Activated T-cell treated with anti-CD3 and anti-CD28 coated beads for 4 hours (primary cell): ENCODE results near the gene ICE1.
"Not testable (repeated sequence)": the region's sequence is repeated elsewhere in the genome, so short reads cannot be mapped to it uniquely, and the experiment has no call there.

ENCODE experiments used
- DNase-seq: peaks from one replicate; pipeline ENCODE4 v3.0.0-alpha.2; 2020

Gene ICE1

DNA sequence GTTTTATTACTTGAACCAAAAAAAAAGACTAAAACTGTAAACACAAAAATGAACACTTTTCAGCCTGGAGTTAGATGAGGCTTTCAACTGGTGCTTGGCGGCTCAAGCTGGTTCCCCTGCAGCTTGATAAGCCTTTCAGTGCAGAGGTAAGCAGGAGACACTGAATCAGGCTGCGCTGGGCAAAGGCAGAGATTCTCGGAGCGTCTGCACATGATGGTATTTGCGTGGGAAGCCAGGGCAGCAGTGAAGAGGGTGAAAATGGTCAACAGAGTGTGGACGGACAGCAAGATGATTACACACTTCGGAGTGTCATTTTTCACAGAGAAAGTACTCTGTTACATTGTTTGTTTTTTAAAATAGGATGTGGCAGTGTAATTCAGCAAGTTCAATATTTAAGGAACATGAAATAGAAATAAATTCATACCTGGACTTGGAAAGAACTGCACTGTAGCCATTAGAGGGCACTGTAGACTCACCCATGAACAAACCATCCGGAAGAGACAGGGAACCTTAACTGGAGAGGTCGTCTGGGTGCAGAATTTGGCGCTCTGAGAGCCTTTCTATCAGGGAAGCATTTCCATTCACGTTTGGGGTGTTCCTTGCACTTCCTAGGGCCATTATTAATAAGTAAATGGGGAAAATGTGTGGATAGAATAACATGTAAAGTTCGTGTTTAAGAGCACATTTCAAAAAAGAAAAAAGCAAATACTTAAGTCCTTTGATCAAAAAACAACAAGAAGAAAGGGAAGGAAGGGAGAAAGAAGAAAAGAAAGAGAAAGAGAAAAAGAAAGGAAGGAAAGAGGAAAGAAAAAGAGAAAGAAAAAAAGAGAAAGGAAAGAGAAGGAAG is 69.8 kb downstream of the ICE1 start:
- DNase-seq: no peak

DNA sequence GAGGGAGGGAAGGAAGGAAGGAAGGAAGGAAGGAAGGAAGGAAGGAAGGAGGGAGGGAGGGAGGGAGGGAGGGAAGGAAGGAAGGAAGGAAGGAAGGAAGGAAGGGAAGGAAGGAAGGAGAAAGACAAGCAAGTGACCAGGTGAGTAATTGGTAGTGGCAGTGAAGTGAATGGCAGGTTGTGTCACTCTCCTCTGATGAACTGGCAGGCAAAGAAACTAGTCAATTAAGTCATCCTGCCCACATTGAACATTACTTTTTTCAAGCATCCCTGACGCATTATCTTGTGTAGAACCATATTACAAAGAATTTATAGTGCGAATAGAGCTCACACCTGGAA is 70.4 kb downstream of the ICE1 start:
- not testable (repeated sequence) for DNase-seq

DNA sequence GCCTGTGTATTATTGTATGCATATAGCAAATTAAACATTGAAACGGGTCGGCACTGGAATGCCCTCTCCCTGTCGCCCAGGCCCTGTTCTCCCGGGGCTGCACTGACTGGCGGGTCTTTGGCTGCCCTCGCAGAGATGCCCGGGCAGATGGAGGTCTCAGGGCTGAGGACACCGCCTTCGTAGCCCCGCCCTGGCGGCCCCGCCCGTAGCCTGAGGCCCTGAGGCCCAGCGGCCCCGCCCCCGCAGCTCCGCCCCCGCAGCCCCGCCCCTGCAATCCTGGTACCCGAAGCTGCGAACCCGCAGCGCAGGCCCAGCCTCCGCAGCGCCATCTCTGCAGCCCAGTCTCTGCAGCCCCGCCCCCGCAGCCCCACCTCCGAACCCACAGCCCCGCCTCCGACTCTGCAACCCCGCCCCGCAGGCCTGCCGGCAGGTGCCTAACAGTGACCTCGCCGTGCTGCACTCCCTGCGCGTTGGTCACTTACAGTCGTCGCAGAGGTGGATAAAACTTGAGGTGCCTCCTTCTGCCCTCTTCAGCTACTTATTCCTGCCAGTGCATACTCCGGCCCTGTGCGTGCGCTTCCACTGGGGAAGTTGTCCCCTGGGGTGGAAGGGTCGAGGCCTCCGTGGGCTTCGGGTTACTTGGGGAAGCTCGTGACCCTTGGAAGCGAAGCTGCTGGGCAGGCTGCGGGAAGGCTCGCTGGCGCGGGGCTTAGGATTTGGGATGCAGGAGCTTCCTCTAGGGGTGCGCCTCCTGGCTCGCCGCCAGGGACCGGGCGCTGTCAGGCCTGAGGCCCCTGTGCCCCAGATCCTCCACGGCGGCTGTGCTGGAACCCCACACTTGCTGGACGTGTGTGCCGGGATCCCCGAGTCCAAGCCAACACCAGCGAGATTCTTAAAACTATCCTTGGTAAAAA is 72.3 kb downstream of the ICE1 start:
- peak; percentile 79 for DNase-seq

DNA sequence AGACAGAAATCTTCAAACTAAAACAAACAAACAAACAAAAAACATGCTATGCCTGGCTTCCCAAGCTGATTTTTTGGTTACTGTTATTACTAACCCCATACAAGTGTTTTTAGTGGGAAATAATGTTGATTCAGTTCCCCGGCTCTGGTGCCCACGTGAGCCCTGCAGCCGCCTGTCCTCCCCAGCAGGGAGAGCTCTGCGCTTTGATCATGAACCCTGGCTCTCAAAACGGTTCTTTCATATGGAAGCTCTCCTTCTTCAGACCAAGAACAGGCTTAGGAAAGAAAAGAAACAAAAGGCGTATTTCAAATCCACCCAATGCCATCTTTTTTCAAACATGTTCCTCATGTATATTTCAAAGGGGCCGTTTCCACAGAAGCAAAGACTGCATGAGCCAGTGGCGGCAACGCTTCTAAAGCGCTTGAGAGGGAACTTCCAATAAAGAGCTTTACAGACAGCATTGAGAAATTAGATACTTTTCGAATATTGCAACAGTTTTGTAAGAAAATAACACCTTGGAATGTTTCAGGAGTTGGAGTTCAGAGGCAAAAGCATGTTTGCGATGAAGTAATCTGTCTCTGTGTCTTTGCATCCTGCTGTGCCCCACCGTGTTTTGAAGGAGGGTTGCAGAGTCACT is 74.8 kb downstream of the ICE1 start:
- DNase-seq: no peak

DNA sequence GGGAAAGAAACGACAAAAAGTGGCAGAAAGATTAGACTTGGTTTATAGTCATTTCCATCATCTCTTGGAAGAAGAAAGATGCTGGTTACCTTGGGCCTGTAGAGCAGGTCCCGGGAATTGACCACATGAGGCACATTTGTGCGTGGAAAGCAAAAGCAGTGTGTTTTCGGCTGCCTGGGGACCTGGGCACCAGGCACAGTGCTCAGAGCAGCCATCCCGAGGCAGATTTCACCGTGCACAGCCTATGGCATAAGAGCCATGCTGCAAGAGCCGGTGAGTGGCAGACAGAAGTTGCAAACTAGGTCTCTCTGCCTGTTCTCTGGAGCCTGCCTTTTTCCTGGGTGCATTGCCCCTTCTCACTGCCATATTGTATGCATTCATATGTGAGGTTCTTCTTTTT is 77.0 kb downstream of the ICE1 start:
- DNase-seq: no peak

DNA sequence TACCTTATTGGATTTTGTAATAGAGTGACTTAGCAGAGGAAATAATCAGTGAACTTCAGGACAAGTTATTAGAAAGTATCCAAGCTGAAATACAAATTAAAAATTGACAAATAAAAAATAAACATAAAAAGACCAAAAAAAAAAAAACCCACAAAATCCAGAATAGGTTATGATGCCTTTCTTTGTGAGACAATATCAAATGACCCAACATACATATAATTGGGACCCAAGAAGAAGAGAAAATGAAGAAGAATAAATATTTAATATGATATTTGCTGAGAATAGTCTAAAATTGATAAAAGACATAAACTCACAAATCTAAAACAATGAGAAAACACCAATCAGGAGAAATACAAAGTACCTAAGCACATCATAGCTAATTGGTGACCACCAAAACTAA is 81.8 kb downstream of the ICE1 start:
- no peak for DNase-seq

DNA sequence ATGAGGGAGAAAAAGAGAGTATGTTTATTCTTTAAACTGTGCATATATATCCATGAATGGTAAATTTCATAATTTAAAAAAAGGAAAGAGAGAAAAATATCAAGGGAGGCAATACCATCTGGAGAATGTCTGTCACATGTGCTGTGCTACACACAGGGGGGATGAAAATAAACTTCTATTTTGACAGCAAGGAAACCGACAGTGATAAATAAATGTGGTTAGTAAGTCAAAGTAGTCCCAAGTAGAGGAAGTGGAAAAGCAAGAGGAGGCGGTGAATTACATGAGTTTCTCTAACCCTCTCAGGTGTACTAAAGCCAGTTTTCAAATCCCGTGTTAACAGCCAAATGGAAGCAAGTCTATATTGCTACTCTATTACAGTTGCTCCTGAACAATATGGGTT is 83.3 kb downstream of the ICE1 start:
- DNase-seq: no peak

DNA sequence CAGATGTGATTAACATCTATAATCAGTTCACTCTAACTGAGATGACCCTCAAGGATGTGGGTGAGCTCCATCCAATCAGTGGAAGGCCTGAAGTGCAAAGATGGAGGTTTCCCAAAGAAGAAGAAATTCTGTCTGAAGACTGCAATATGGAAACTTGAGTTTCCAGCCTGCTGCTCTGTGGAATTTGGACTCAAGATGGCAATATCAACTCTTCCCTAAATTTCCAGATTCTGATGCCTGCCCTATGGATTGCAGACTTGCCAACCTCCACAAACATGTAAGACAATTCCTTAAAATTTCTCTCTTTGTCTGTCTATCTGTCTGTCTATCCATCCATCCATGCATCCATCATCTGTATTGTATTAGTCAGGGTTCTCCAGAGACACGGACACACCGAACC is 85.9 kb downstream of the ICE1 start:
- DNase-seq: no peak

DNA sequence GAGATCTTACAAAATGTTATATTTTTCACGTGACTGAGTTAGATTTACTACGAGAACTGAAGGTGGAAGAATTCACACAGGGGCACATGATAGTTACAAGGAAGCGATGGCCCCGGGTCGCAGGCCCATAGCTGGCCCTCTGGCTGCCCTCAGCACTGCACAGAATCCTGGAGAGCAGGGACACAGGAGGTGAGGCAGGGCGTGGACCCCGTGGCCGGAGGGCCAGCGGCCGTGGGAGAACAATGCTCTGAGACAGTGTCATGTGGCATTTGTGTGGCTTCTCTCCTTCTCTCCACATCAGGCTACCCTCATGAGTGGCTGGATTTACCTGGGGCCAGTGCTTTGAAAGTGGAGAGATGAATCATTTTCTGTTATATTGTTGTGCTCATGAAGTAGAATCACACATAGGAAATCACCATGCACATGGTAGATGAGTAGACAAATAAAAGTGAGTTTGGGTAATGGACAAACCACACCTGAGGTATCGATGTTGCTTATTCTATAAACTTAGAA is 89.5 kb downstream of the ICE1 start:
- no peak for DNase-seq

DNA sequence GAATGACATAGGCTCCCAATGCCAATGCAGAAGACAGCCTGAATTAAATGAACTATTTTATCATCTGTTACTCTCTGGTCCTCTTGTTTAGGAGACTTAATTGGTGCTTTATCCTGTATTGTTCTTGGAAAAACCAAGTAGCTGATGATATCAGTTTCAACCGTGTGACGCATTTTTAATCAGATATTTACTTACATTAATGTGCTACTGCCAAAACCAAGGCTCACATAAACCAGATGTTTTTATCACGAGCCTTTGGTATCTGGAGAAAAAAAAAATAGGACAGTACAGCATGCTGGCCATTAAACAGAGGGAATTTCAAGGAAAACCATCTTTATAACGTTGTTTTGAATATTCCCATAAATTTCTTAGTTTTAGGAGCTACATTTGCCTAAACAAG is 90.1 kb downstream of the ICE1 start:
- DNase-seq: no peak

DNA sequence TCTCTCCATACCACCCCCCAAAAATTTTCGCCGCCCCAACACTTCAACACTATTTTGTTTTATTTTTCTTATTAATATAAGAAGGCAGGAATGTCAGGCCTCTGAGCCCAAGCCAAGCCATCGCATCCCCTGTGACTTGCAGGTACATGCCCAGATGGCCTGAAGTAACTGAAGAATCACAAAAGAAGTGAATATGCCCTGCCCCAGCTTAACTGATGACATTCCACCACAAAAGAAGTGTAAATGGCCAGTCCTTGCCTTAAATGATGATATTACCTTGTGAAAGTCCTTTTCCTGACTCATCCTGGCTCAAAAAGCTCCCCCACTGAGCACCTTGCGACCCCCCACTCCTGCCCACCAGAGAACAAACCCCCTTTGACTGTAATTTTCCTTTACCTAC is 98.1 kb downstream of the ICE1 start:
- not testable (repeated sequence) for DNase-seq

DNA sequence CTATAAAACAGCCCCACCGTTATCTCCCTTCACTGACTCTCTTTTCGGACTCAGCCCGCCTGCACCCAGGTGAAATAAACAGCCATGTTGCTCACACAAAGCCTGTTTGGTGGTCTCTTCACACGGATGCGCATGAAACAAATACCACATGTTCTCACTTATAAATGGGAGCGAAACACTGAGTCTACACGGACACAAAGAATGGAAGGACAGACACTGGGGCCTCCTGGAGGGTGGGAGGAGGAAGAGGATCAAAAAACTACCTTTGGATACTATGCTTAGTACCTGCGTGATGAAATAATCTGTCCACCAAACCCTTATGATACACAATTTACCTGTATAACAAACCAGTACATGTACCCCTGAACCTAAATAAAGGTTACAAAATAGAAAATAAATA is 98.6 kb downstream of the ICE1 start:
- no peak for DNase-seq

DNA sequence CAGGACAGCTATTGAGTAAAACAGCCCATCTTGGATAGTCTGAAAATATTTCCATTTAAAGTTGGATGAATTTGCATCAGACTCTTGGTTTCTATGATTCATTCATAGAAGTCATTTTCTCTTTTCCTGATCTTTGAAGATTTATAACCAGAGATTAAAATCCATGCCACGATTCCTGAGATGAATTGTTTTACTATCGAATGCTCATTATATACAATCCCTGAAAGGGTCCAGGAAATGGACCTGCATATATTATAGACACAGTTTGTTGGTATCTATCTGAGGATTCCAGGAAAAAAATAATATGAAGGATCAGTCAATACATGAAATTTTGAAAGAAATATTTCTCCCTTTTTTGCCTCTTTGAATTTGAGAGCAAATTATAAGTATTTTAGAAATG is 99.0 kb downstream of the ICE1 start:
- no peak for DNase-seq

DNA sequence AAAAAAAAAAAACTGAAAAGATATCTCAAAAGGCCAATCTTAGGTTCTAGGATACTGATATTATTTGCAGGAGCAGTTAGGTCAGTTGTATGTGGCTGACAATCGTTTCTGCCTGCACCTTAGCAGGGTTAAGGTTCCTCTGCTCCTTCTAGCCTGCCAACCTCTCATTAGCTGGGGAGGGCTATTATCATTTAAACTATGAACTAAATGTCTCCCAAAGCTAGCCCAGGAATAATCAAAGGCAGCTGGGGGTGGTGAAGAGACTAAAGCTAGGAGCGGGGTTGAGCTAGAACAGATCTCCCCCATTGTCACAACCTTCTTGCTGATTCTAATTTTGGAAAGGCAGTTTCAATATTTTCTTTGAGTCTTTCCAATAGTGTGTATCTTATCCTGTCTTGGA is 99.9 kb downstream of the ICE1 start:
- no peak for DNase-seq

DNA sequence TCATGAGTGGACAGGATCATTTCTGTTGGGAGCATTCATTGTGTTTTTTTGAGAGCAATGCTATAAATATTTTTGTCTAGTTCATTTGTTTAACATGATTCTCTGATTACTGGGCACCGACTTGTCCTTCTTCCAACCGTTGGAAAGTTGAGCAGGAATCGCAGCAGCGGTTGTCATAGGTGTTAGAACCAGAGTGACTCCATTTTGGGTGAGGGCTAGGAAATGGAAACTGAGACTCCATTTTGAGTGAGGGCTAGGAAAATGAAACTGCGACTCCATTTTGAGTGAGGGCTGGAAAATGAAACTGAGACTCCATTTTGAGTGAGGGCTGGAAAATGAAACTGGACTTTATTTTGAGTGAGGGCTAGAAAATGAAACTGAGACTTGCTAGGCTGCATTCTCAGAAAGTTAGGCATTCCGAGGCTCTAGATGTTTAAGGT is 100.6 kb downstream of the ICE1 start:
- DNase-seq: peak; percentile 3

DNA sequence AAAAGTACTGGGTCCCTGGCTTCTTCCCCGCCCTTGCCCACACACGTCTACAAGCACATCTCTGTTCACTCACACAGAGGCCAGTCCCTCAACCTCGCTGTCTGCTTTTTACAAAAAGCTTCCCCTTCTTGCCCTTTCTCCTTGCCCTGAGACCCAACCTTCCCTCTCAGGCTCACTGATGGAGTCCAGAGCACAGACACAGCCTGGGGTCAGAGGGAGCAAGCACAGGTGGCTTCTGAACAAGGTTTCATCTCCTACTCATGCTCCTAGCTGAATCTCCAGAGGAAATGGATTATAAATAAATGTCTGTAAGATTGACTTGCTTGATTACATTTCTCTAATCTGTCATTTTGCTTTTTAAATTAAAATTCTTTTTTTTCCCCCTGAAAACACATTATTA is 101.8 kb downstream of the ICE1 start:
- no peak for DNase-seq

DNA sequence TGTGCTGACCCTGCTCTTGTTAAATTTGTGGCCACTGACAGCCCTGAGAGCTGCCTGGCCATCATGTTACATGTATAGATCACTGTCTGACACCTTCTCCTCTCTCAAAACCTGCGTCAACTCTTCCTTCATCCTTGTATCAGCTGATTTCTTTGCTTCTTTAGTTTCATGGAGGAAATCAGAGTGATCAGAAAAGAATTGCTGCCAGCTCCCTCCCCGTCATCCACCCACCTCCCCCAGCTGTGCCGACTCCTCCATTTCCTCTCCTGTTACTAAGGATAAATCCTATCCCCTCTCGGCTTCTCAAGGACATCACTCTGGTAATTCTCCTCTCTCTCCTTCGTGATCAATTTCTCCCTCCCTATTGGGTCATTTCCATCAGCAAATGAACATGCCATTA is 108.9 kb downstream of the ICE1 start:
- no peak for DNase-seq

DNA sequence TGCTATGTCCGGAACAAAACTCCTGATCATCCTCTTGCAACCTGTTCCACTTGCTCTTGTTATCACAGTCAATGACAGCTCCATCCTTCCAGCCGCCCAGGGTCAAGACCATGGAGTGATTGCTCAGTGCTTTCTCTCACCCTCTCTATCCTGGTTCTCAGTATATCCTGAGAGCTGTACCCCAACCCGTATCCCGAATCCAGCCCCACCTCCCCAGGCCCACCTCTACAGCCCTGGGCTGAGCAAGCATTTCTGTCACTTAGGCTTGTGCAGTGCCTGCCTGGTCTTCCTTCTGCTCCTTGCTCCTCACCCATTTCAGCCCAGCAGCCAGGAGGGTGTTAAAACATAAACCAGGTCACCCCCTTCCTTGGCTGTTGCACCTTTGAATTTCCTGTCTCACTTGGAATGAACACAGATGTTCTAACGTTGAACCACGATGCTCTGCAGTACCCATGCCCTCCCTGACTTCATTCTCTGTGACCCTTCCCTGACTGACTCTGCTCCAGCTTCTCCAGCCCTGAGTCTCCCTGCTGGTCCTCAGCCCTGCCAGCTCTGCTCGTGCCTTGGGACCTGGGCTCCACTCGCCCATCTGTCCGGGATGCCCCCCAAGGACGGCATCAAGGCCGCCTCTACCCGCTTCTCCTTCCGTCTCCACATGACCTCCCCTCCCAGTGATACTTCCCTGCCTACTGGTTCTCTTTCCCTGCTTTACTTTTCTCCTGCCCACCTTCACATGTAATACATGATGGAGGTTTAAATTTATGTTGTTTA is 110.0 kb downstream of the ICE1 start:
- DNase-seq: no peak

DNA sequence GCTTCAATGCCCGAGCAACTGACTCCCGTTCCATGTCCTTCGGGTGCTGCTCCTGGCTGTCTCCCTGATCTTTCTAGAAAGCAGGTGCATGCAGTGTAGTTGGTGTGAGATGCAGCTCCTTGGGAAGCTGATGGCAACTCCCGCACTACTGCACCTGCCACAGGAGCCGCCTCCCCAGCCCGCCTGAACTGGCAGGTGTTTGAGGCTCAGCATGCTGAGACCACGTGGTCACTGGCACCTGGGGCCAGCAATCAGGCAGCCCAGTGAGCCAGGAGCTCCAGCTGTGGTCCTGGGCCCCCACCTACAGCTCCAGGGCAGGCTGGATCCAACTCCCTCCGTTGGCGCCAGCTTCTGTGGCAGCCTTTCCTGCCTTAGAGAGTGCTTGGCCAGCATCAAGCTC is 111.5 kb downstream of the ICE1 start:
- no peak for DNase-seq

DNA sequence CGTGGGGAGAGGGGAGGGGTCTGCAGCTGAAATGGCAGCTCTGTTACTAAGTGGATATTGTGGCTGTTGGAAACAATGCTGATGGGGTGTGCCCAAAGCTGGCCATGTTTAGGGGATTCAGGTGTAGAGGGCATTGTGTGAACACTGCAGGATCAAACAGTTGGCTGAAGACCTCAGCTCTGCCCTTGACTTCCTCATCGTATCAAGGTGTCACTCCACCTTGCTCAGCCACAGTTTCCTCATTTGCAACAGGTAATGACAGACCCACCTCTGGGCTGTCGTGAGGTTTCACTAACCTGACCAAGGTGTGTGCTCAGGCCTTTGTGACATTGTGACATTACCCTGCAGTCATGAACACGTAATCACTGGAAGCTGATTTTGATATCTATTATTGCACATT is 111.9 kb downstream of the ICE1 start:
- no peak for DNase-seq

DNA sequence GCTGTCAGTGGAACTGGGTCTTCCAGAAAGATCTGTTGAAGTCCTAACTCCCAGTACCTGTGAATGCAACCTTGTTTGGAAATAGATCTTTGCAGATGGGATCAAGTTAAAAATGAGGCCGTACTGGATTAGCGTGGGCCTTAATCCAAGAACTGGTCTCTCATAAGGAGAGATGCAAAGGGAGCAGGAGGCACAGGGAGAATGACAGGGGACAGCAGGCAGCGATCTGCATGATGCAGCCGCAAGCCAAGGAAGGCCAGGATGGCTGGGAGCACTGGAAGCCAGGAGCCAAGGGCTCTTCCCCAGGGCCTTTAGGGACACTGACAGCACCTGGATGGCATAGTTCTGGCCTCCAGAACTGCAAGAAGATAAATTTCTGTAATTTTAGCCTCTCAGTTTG is 114.4 kb downstream of the ICE1 start:
- no peak for DNase-seq

DNA sequence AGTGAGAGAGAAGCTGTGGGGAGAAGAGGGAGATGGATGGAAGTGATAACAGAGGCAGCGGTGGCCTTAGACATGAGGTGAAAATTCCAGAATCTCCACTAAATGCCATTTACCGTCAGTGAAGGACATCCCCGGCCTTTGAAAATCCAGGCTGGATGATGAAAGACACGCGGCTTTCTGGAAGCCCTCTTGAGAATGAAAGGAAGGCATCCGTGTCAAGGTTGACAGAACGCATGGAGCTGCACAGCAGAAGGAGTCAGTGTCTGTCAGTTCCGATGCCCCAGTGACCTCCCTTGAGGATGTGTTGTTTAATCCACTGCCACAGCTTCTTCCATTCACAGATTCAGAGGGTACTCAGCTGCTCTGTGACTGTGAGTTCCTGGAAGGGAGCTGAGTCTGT is 114.9 kb downstream of the ICE1 start:
- no peak for DNase-seq

DNA sequence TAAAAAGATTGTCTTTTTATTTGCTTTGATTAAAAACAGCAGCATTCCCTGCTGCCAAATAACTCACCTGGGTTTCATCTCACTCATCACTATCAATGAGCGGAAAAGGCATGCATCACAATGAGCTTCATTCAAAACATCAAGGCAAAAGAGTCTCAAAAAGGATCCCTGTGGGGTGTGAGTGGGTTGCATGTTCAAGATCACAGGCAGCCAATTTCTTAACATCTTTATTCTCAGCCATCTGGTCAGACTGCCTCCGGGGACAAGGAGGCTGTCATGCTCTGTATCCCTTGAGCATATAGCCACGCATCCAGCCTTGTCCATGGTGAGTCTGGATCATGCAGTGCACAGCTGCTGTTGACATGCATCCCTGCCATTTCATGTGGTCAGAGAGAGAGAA is 117.1 kb downstream of the ICE1 start:
- no peak for DNase-seq
